HG03135 (cell line): ENCODE measurements around the gene ASB18.
"Not testable (repeated sequence)": the region's sequence is repeated elsewhere in the genome, so short reads cannot be mapped to it uniquely, and the experiment has no call there.

Experiments used
- ATAC-seq: cut with Tn5 transposase; IDR thresholded peaks from one replicate; pipeline ENCODE4 v1.9.1; 2021; ENCODE audit warnings: mild to moderate bottlenecking, moderate library complexity; ENCODE audit not compliant: unreplicated experiment

Gene ASB18

GRCh38 chr2:236264256-236264655 is at the start of gene ASB18:
ASB18 (minus strand) TSS chr2:236264406; CDS start chr2:236264345, 61 bp downstream.
- ATAC-seq, result no peak

GRCh38 chr2:236311286-236311685 is 47.1 kb upstream of the ASB18 start:
- ATAC-seq, result no peak

- no peak for ATAC-seq
Measured at GRCh38 chr2:236309669-236310029, 45.4 kb upstream of the ASB18 start.

GRCh38 chr2:236308855-236309668 is 44.9 kb upstream of the ASB18 start:
- ATAC-seq, result no peak

GRCh38 chr2:236307641-236308040 is 43.4 kb upstream of the ASB18 start:
- no peak for ATAC-seq

GRCh38 chr2:236306825-236307540 is 42.8 kb upstream of the ASB18 start:
- no peak for ATAC-seq

GRCh38 chr2:236305964-236306605 is 41.9 kb upstream of the ASB18 start:
- no peak for ATAC-seq

- ATAC-seq, result no peak
Measured at GRCh38 chr2:236305531-236305930, 41.3 kb upstream of the ASB18 start.

GRCh38 chr2:236303935-236304334 is 39.7 kb upstream of the ASB18 start:
- no peak for ATAC-seq

GRCh38 chr2:236302555-236302954 is 38.3 kb upstream of the ASB18 start:
- ATAC-seq, result no peak

GRCh38 chr2:236298924-236299475 is 34.8 kb upstream of the ASB18 start:
- no peak for ATAC-seq

- no peak for ATAC-seq
Measured at GRCh38 chr2:236295481-236295880, 31.3 kb upstream of the ASB18 start.

- no peak for ATAC-seq
Measured at GRCh38 chr2:236294647-236295046, 30.4 kb upstream of the ASB18 start.

GRCh38 chr2:236293241-236293810 is 29.1 kb upstream of the ASB18 start:
- ATAC-seq, result no peak

GRCh38 chr2:236291911-236292310 is 27.7 kb upstream of the ASB18 start:
- no peak for ATAC-seq

GRCh38 chr2:236291476-236291875 is 27.3 kb upstream of the ASB18 start:
- no peak for ATAC-seq

GRCh38 chr2:236290742-236291425 is 26.7 kb upstream of the ASB18 start:
- ATAC-seq, result no peak

GRCh38 chr2:236289766-236290462 is 25.7 kb upstream of the ASB18 start:
- no peak for ATAC-seq

GRCh38 chr2:236288373-236288772 is 24.2 kb upstream of the ASB18 start:
- ATAC-seq, result not testable (repeated sequence)

- no peak for ATAC-seq
Measured at GRCh38 chr2:236287656-236288055, 23.4 kb upstream of the ASB18 start.
